Epithelial cell of esophagus (primary cell): ENCODE data around the gene C16orf95.

Experiments
- DNase-seq: peaks from one replicate; pipeline ENCODE4 v3.0.0; 2010; ENCODE audit warnings: low read depth
- H3K4me3 ChIP-seq: 2 replicates; pipeline ENCODE4 v1.5.1; 2011; ENCODE audit warnings: mild to moderate bottlenecking, low read length, control low read depth
- CTCF ChIP-seq: IDR thresholded peaks from 2 replicates; pipeline ENCODE4 v1.5.1; 2011; ENCODE audit warnings: low read depth, mild to moderate bottlenecking, low read length, control low read depth, inconsistent platforms; ENCODE audit not compliant: insufficient read depth; ENCODE audit errors: missing control alignments

Gene C16orf95

GRCh38 chr16:87361916-87362619 lies 44.9 kb upstream of the C16orf95 start:
- no peak for DNase-seq

GRCh38 chr16:87360862-87361610 lies 43.8 kb upstream of the C16orf95 start:
- DNase-seq, result no peak
- no peak overlapping the region for H3K4me3 ChIP-seq
- TF ChIP-seq CTCF, result no peak

More at GRCh38 chr16:87361916-87362619, 44.9 kb upstream of the C16orf95 start:
- H3K4me3 ChIP-seq, result no peak overlapping the region
- no peak for TF ChIP-seq CTCF

DNA sequence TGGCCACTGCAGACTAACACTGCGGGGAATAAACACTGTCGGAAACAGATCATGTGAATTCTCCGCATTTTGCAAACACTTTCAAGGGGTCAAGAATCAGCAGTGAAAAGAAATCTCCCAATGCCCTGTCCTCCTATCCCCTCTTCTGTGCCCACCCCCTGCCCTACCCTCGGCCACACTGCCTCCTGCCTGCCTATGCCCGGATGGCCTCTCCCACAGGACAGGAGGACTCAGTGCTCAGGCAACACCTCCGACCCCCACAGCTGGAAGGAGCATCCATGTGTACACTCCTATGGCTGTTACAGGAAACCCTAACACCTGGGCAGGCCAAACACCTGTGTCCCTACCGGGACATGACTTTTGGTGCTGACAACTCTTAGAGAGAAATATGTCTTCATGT lies 41.9 kb upstream of the C16orf95 start:
- no peak for TF ChIP-seq CTCF
- no peak overlapping the region for H3K4me3 ChIP-seq
- DNase-seq, result no peak

- H3K4me3 ChIP-seq, result no peak overlapping the region
- TF ChIP-seq CTCF, result no peak
- no peak for DNase-seq
These were observed 41.5 kb upstream of the C16orf95 start for GRCh38 chr16:87358696-87359095.

- H3K4me3 ChIP-seq, result no peak overlapping the region
- TF ChIP-seq CTCF, result no peak
- DNase-seq, result no peak
These were observed 41.1 kb upstream of the C16orf95 start for GRCh38 chr16:87358250-87358649.

- no peak overlapping the region for H3K4me3 ChIP-seq
- TF ChIP-seq CTCF, result no peak
- DNase-seq, result no peak
These were observed 39.3 kb upstream of the C16orf95 start for GRCh38 chr16:87356491-87356853.
